Brain microvascular endothelial cell (primary cell): ENCODE measurements around the gene FBLN7.

ENCODE experiments used
- DNase-seq: peaks from one replicate; pipeline ENCODE4 v3.0.0-alpha.2; 2020
- H3K27ac ChIP-seq: fragments of 250-450 bp; sonication (Bioruptor Pico); 2 replicates; pipeline ENCODE4 v1.5.1; 2020; ENCODE audit warnings: mild to moderate bottlenecking, moderate library complexity
- H3K27me3 ChIP-seq: fragments of 250-450 bp; sonication (Bioruptor Pico); replicated peaks from 2 replicates; pipeline ENCODE4 v1.5.1; 2020; ENCODE audit warnings: mild to moderate bottlenecking
- H3K36me3 ChIP-seq: fragments of 250-450 bp; sonication (Bioruptor Pico); replicated peaks from 2 replicates; pipeline ENCODE4 v1.5.1; 2020; ENCODE audit warnings: mild to moderate bottlenecking
- H3K4me3 ChIP-seq: 2 replicates; pipeline ENCODE4 v1.5.1; 2011; ENCODE audit warnings: low read depth, mild to moderate bottlenecking, control low read depth, low read length, moderate library complexity
- CTCF ChIP-seq: IDR thresholded peaks from 2 replicates; pipeline ENCODE4 v1.5.1; 2011; ENCODE audit warnings: low read depth, mild to moderate bottlenecking, moderate library complexity, low read length, control low read depth, inconsistent platforms; ENCODE audit errors: missing control alignments
- in situ Hi-C: cut with HindIII; loops from 2 replicates; pipeline ENCODE4 v1.10.0; 2017; ENCODE audit warnings: low sequenced_read_pairs, low pct_ligation_motif_present

Gene FBLN7

DNA sequence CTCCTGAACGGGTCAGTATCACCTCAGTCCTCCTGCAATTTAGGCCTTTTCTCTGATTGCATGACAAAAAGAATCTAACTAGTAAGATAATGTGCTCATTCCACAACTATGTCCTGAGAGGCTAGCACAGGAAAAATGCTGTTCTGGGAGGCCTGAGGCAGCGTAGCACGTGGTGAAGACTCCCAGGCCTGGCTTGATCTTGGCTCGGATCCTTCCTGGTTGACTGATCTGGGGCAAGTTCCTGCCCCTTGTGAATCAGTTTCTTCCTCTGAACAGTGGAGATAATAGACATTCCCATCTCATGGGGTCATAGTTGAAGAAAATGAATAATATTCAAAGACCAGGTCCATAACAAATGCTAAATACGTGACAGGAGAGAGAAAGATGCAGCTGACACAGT lies 12.3 kb downstream of the FBLN7 start:
- Histone ChIP-seq H3K4me3 (no peak overlapping the region), H3K27me3 (no peaks in the 10 kb centered on the region), H3K36me3 (no peaks in the 10 kb centered on the region), H3K27ac (peak overlapping the region; percentile 67)
- DNase-seq, result peak; percentile 96
- in situ Hi-C loops, result no loop called here
- TF ChIP-seq CTCF, result no peak

GRCh38 chr2:112150851-112151250 lies 12.7 kb downstream of the FBLN7 start:
- peak overlapping the region; percentile 61 for H3K27ac ChIP-seq

DNA sequence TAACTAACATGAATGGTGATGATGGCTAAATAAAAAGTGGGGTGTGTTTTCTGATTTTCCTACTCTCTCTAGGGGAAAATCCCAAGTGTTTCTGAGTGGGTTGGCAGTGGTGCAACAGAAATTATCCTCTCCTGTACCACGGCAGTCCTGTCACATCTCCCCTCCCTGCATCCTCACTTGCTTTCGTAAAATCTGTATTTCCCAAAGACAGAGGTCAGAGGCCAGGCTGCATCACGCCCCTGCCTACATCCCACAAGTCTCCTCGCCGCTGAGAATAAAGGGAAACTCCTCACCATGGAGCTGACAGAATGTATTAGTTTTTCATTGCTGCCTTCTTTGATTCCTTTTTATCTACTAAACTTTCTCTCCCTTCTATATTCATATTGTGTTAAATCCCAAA lies 13.1 kb downstream of the FBLN7 start:
- DNase-seq, result no peak
- Histone ChIP-seq H3K27ac (no peak overlapping the region), H3K27me3 (no peaks in the 10 kb centered on the region), H3K36me3 (no peaks in the 10 kb centered on the region), H3K4me3 (no peak overlapping the region)
- in situ Hi-C loops, result no loop called here
- TF ChIP-seq CTCF, result no peak

More at GRCh38 chr2:112150851-112151250, 12.7 kb downstream of the FBLN7 start:
- no peak for DNase-seq
- in situ Hi-C loops, result no loop called here
- no peak for TF ChIP-seq CTCF
- Histone ChIP-seq H3K4me3 (no peak overlapping the region), H3K27me3 (no peaks in the 10 kb centered on the region), H3K36me3 (no peaks in the 10 kb centered on the region)

GRCh38 chr2:112151701-112152440 lies 13.7 kb downstream of the FBLN7 start:
- Histone ChIP-seq H3K27ac (no peak overlapping the region), H3K27me3 (no peaks in the 10 kb centered on the region), H3K36me3 (no peaks in the 10 kb centered on the region), H3K4me3 (no peak overlapping the region)
- in situ Hi-C loops, result no loop called here
- TF ChIP-seq CTCF, result no peak
- no peak for DNase-seq

GRCh38 chr2:112152476-112153178 lies 14.4 kb downstream of the FBLN7 start:
- H3K36me3 ChIP-seq, result no peaks in the 10 kb centered on the region
- TF ChIP-seq CTCF, result no peak
- DNase-seq, result no peak
- no peak overlapping the region for H3K4me3 ChIP-seq
- no peak overlapping the region for H3K27ac ChIP-seq
- H3K27me3 ChIP-seq, result no peaks in the 10 kb centered on the region
- in situ Hi-C loops, result no loop called here
